GM18498 (cell line): ENCODE results near the gene DCLK3.
A peak's percentile ranks its signal among the peaks of the same experiment; 100 is the strongest.

Source experiments
- ATAC-seq: cut with Tn5 transposase; IDR thresholded peaks from one replicate; pipeline ENCODE4 v1.9.1; 2021; ENCODE audit warnings: mild to moderate bottlenecking, moderate library complexity; ENCODE audit not compliant: unreplicated experiment

The DCLK3 gene

GRCh38 chr3:36763850-36764703, at the start of gene DCLK3:
Gene DCLK3 (minus strand): TSS chr3:36764553. CDS start chr3:36764263, 290 bp downstream.
- no peak for ATAC-seq

GRCh38 chr3:36813305-36813704, 49.0 kb upstream of the DCLK3 start:
- no peak for ATAC-seq

- ATAC-seq, result no peak
Measured at GRCh38 chr3:36812240-36812639, 47.9 kb upstream of the DCLK3 start.

- ATAC-seq, result no peak
Measured at GRCh38 chr3:36811768-36812167, 47.4 kb upstream of the DCLK3 start.

- ATAC-seq, result no peak
Measured at GRCh38 chr3:36804295-36805055, 40.1 kb upstream of the DCLK3 start.

GRCh38 chr3:36803091-36803791, 38.9 kb upstream of the DCLK3 start:
- ATAC-seq, result no peak

GRCh38 chr3:36800533-36801116, 36.3 kb upstream of the DCLK3 start:
- ATAC-seq, result no peak

GRCh38 chr3:36796881-36797280, 32.5 kb upstream of the DCLK3 start:
- ATAC-seq, result no peak

GRCh38 chr3:36796161-36796560, 31.8 kb upstream of the DCLK3 start:
- ATAC-seq, result no peak

- no peak for ATAC-seq
Measured at GRCh38 chr3:36795622-36796021, 31.3 kb upstream of the DCLK3 start.

- ATAC-seq, result no peak
Measured at GRCh38 chr3:36792342-36792741, 28.0 kb upstream of the DCLK3 start.

- no peak for ATAC-seq
Measured at GRCh38 chr3:36790765-36791164, 26.4 kb upstream of the DCLK3 start.

GRCh38 chr3:36786921-36787890, 22.9 kb upstream of the DCLK3 start:
- no peak for ATAC-seq

GRCh38 chr3:36784138-36784635, 19.8 kb upstream of the DCLK3 start:
- no peak for ATAC-seq

GRCh38 chr3:36777424-36778218, 13.3 kb upstream of the DCLK3 start:
- ATAC-seq, result peak; percentile 60

- no peak for ATAC-seq
Measured at GRCh38 chr3:36776436-36776835, 12.1 kb upstream of the DCLK3 start.

GRCh38 chr3:36774052-36774451, 9.7 kb upstream of the DCLK3 start:
- ATAC-seq, result no peak

- no peak for ATAC-seq
Measured at GRCh38 chr3:36771931-36772330, 7.6 kb upstream of the DCLK3 start.

GRCh38 chr3:36769926-36770325, 5.6 kb upstream of the DCLK3 start:
- ATAC-seq, result no peak
